BLaER1 treated with 17β-estradiol and CSF1 and Interleukin-3, amounts not matched to agents 10 nM and 100 nM (cell line): Measurements from ENCODE around the gene GOLIM4.
A peak's percentile ranks its signal among the peaks of the same experiment; 100 is the strongest.
"Not testable (repeated sequence)": the region's sequence is repeated elsewhere in the genome, so short reads cannot be mapped to it uniquely, and the experiment has no call there.

Experiments
- H3K27ac ChIP-seq, 11 experiments: shearing (Covaris generic); formaldehyde crosslinking; 2 replicates each; pipeline ENCODE4 v1.8.1; 2022
- H3K27me3 ChIP-seq, 11 experiments: shearing (Covaris generic); formaldehyde crosslinking; 2 replicates each; pipeline ENCODE4 v1.8.1; 2022
- H3K36me3 ChIP-seq, 11 experiments: shearing (Covaris generic); formaldehyde crosslinking; 2 replicates each; pipeline ENCODE4 v1.8.1; 2022
- H3K4me1 ChIP-seq, 10 experiments: shearing (Covaris generic); formaldehyde crosslinking; 2 replicates each; pipeline ENCODE4 v1.8.1; 2022
- H3K4me2 ChIP-seq, 11 experiments: shearing (Covaris generic); formaldehyde crosslinking; 2 replicates each; pipeline ENCODE4 v1.8.1; 2022
- H3K4me3 ChIP-seq, 10 experiments: shearing (Covaris generic); formaldehyde crosslinking; 2 replicates each; pipeline ENCODE4 v1.8.1; 2022
- H3K9ac ChIP-seq, 11 experiments: shearing (Covaris generic); formaldehyde crosslinking; 2 replicates each; pipeline ENCODE4 v1.8.1; 2022
- H3K9me3 ChIP-seq, 11 experiments: shearing (Covaris generic); formaldehyde crosslinking; replicated peaks in 1 of 11; 2 replicates each; pipeline ENCODE4 v1.8.1; 2022
- H4K20me1 ChIP-seq, 11 experiments: shearing (Covaris generic); formaldehyde crosslinking; 2 replicates each; pipeline ENCODE4 v1.8.1; 2022
- Cebpa-rat ChIP-seq, 11 experiments: shearing (Covaris generic); IDR thresholded peaks; 2 replicates each; pipeline ENCODE4 v1.8.1; 2022

Gene GOLIM4, protein sequence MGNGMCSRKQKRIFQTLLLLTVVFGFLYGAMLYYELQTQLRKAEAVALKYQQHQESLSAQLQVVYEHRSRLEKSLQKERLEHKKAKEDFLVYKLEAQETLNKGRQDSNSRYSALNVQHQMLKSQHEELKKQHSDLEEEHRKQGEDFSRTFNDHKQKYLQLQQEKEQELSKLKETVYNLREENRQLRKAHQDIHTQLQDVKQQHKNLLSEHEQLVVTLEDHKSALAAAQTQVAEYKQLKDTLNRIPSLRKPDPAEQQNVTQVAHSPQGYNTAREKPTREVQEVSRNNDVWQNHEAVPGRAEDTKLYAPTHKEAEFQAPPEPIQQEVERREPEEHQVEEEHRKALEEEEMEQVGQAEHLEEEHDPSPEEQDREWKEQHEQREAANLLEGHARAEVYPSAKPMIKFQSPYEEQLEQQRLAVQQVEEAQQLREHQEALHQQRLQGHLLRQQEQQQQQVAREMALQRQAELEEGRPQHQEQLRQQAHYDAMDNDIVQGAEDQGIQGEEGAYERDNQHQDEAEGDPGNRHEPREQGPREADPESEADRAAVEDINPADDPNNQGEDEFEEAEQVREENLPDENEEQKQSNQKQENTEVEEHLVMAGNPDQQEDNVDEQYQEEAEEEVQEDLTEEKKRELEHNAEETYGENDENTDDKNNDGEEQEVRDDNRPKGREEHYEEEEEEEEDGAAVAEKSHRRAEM

GRCh38 chr3:168095611-168096209, at the start of gene GOLIM4:
TSS of gene GOLIM4 (minus strand) at chr3:168095924. CDS start at chr3:168095285, 639 bp downstream.
- Histone ChIP-seq H3K36me3 (no peaks in the 10 kb centered on the region), H3K27me3 (no peaks in the 10 kb centered on the region), H3K9me3 (no peaks in the 10 kb centered on the region), H3K4me2 (peak within 1 kb of the TSS; percentile 79 to 95 (median 92)), H3K4me1 (peaks cover 30 to 46% (median 39%) of the 10 kb centered on the region in 10 experiments), H4K20me1 (peaks cover 0 to 42% (median 38%) of the 10 kb centered on the region in 11 experiments; a peak in 17 of 22 replicates), H3K4me3 (peak within 1 kb of the TSS; percentile 69 to 87 (median 80)), H3K27ac (peak within 1 kb of the TSS; percentile 73 to 94 (median 91)), H3K9ac (peak within 1 kb of the TSS; percentile 83 to 93 (median 90))
- no peak for TF ChIP-seq Cebpa-rat (IDR thresholded peaks at IDR 0.05)

- H3K27me3 ChIP-seq: no peaks in the 10 kb centered on the region
- no peak overlapping the region for H3K4me2 ChIP-seq
- peaks cover 0 to 12% (median 0%) of the 10 kb centered on the region in 11 experiments; a peak in 2 of 22 replicates for H3K9me3 ChIP-seq
- no peaks in the 10 kb centered on the region for H3K36me3 ChIP-seq
- peaks cover 0 to 6% (median 0%) of the 10 kb centered on the region in 10 experiments; a peak in 1 of 20 replicates for H3K4me1 ChIP-seq
- no peak for TF ChIP-seq Cebpa-rat (IDR thresholded peaks at IDR 0.05)
- no peaks in the 10 kb centered on the region for H4K20me1 ChIP-seq
- no peak overlapping the region for H3K4me3 ChIP-seq
- no peak overlapping the region for H3K9ac ChIP-seq
- no peak overlapping the region for H3K27ac ChIP-seq
Observed at GRCh38 chr3:168141405-168141998, 45.8 kb upstream of the GOLIM4 start.

GRCh38 chr3:168139947-168140346, 44.2 kb upstream of the GOLIM4 start:
- Histone ChIP-seq H4K20me1 (no peaks in the 10 kb centered on the region), H3K4me3 (no peak overlapping the region), H3K4me2 (no peak overlapping the region), H3K27me3 (no peaks in the 10 kb centered on the region), H3K9me3 (peaks cover 0 to 12% (median 0%) of the 10 kb centered on the region in 11 experiments; a peak in 2 of 22 replicates), H3K4me1 (peaks cover 0 to 9% (median 0%) of the 10 kb centered on the region in 10 experiments; a peak in 2 of 20 replicates), H3K9ac (no peak overlapping the region), H3K27ac (no peak overlapping the region), H3K36me3 (no peaks in the 10 kb centered on the region)
- TF ChIP-seq Cebpa-rat (IDR thresholded peaks at IDR 0.05): no peak

- H4K20me1 ChIP-seq: no peaks in the 10 kb centered on the region
- H3K27ac ChIP-seq: no peak overlapping the region
- no peaks in the 10 kb centered on the region for H3K27me3 ChIP-seq
- H3K36me3 ChIP-seq: no peaks in the 10 kb centered on the region
- H3K4me3 ChIP-seq: no peak overlapping the region
- TF ChIP-seq Cebpa-rat (IDR thresholded peaks at IDR 0.05): no peak
- H3K4me2 ChIP-seq: no peak overlapping the region
- H3K9ac ChIP-seq: no peak overlapping the region
- H3K9me3 ChIP-seq: 0 out of 22 replicates have a peak, but pooled peaks cover 0 to 3% (median 0%) of the 10 kb centered on the region in 11 experiments
- peaks cover 0 to 13% (median 0%) of the 10 kb centered on the region in 10 experiments; a peak in 2 of 20 replicates for H3K4me1 ChIP-seq
Observed at GRCh38 chr3:168138421-168138820, 42.7 kb upstream of the GOLIM4 start.

GRCh38 chr3:168134931-168135330, 39.2 kb upstream of the GOLIM4 start:
- Histone ChIP-seq H3K36me3 (no peaks in the 10 kb centered on the region), H3K4me1 (peaks cover 0 to 7% (median 0%) of the 10 kb centered on the region in 10 experiments; a peak in 2 of 20 replicates), H3K9me3 (no peaks in the 10 kb centered on the region), H4K20me1 (no peaks in the 10 kb centered on the region), H3K4me3 (no peak overlapping the region), H3K4me2 (0 out of 22 replicates have a peak overlapping the region, but pooled peaks of 1 of the 11 experiments have one; percentile 32), H3K27me3 (no peaks in the 10 kb centered on the region), H3K27ac (no peak overlapping the region), H3K9ac (no peak overlapping the region)
- no peak for TF ChIP-seq Cebpa-rat (IDR thresholded peaks at IDR 0.05)

DNA sequence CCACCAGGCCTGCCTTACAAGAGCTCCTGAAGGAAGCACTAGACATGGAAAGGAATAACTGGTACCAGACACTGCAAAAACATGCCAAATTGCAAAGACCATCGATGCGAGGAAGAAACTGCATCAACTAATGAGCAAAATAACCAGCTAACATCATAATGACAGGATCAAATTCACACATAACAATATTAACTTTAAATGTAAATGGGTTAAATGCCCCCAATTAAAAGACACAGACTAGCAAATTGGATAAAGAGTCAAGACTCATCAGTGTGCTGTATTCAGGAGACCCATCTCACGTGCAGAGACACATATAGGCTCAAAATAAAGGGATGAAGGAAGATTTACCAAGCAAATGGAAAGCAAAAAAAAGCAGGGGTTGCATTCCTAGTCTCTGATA, 34.5 kb upstream of the GOLIM4 start:
- not testable (repeated sequence) for H4K20me1 ChIP-seq, H3K4me2 ChIP-seq, H3K4me1 ChIP-seq, H3K9ac ChIP-seq, H3K27ac ChIP-seq, H3K36me3 ChIP-seq, H3K4me3 ChIP-seq, H3K27me3 ChIP-seq
- peaks cover 0 to 26% (median 17%) of the 10 kb centered on the region in 11 experiments; a peak in 15 of 22 replicates for H3K9me3 ChIP-seq

DNA sequence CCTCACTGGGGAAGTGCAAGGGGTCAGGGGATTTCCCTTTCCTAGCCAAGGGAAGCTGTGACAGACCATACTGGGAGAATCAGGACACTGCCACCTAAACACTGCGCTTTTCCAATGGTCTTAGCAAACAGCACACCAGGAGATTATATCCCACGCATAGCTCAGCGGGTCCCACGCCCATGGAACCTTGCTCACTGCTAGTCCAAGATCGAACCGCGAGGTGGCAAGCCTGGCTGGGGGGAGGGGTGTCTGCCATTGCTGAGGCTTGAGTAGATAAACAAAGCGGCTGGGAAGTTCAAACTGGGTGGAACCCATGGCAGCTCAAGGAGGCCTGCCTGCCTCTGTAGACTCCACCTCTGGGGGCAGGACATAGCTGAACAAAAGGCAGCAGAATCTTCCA, 32.7 kb upstream of the GOLIM4 start:
- H3K27me3 ChIP-seq, H3K9ac ChIP-seq, H4K20me1 ChIP-seq, H3K27ac ChIP-seq, H3K4me2 ChIP-seq, H3K4me3 ChIP-seq, H3K36me3 ChIP-seq: not testable (repeated sequence)
- H3K4me1 ChIP-seq: peaks cover 0 to 12% (median 0%) of the 10 kb centered on the region in 10 experiments; a peak in 2 of 20 replicates
- peaks cover 0 to 26% (median 17%) of the 10 kb centered on the region in 11 experiments; a peak in 15 of 22 replicates for H3K9me3 ChIP-seq

GRCh38 chr3:168127466-168127865, 31.7 kb upstream of the GOLIM4 start:
- Histone ChIP-seq H3K9me3 (peaks cover 0 to 26% (median 17%) of the 10 kb centered on the region in 11 experiments; a peak in 15 of 22 replicates), H3K27me3 (no peaks in the 10 kb centered on the region), H4K20me1 (no peaks in the 10 kb centered on the region), H3K27ac (no peak overlapping the region), H3K9ac (no peak overlapping the region), H3K4me2 (no peak overlapping the region), H3K4me1 (peaks cover 0 to 12% (median 0%) of the 10 kb centered on the region in 10 experiments; a peak in 2 of 20 replicates), H3K4me3 (no peak overlapping the region), H3K36me3 (no peaks in the 10 kb centered on the region)
- no peak for TF ChIP-seq Cebpa-rat (IDR thresholded peaks at IDR 0.05)
